ENCODE measurements around the gene DIRAS1.
A peak's percentile ranks its signal among the peaks of the same experiment; 100 is the strongest.

The DIRAS1 gene

DNA sequence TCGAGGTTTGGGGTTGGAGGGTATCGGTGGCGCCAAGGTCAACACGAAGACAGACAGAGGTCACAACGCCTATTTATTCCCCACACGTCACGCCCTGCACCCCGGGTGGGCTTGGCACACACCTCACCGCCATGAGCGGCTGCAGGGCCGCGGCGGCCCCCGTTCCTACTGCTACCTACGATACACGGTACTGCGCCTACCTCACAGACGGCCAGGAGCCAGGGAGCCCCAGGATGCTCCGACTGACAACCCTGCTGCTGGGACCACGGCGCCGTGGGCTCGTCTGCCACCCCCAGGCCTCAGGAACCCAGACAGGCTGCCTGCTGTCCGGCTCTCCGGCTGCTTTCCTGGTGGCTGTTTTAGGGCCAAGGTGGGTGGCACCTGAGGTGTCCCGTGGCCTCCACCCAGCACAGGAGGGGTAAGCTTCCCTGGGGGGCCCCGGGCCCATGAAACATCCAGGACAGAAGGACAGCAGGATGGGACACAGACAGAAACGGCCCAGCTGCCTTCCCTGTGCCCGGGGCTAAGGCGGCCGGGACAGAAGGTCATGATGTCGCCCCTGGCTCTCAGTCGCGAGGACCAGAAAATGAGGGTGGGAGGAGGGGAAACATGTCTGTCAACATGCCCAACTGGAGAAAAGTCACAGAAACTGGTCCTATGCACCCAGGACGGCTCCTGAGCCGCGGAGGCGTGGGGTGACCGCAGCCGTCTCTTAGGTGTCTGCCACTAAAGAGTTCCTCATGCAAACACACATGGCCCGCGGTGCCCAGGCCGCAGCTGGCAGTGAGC is 33.7 kb upstream of the DIRAS1 start:
- DNase-seq = no peak

- no peak for DNase-seq
Observed at GRCh38 chr19:2751438-2751830, 30.3 kb upstream of the DIRAS1 start.

DNA sequence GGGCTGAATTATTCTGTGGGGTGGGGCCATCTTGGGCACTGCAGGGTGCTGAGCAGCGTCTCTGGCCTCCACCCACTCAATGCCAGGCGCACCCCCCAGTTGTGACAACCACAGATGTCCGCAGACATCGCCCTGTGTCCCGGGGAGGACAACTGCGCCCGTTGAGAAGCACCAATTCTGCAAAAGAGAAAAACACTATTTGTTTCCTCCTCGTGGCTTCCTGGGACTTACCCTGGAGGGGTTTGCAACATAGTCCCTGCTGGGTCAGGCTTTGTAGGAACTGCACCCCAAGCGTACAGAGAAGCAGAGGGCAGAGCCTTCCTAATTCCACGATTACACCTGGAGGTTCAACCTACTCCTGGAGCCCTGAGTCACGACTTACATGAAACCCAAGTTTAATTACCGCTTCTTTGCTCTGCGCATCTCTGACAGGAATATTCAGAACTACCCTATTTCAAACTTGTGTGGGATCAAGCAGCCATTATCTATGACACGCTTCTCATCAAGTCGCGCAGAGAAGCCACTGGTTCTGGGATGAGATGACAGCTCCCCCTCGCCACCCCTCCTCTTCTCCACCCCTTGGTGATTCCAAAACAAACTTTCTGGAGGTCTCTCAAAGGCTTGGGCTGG is 29.8 kb upstream of the DIRAS1 start:
- DNase-seq = peak; percentile 38 to 64

DNA sequence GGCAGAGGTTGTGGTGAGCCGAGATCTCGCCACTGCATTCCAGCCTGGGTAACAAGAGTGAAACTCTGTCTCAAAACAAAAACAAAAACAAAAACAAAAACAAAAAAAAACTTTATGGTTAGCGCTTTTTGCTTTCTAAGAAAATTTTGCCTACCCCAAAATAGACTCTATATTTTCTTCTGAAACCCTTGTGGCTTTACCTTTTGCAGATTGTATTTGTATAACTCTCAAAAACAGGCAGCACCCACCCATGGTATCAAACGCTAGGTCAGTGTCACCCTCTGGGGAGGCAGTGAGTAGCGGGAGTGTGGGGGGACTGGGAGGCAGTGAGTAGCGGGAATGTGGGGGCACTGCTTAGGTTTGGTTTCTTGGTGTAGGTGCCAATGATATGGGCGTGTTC is 26.2 kb upstream of the DIRAS1 start:
- DNase-seq = no peak

DNA sequence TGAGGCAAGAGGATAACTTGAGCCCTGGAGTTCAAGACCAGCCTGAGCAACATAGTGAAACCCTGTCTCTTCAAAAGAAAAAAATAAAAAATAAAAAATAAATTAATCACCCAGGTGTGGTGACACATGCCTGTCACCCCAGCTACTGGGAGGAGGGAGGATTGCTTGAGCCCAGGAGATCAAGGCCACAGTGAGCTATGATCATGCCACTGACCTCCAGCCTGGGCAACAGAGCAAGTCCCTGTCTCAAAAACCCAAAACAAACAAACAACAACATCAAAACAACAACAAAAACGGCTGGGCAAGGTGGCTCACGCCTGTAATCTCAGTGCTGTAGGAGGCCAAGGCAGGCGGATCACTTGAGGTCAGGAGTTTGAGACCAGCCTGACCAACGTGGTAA is 22.9 kb upstream of the DIRAS1 start:
- DNase-seq = no peak

GRCh38 chr19:2743099-2743498 is 21.9 kb upstream of the DIRAS1 start:
- no peak for DNase-seq

GRCh38 chr19:2740314-2740656 is 19.1 kb upstream of the DIRAS1 start:
- DNase-seq = no peak

GRCh38 chr19:2739602-2740313 is 18.6 kb upstream of the DIRAS1 start, which contains the start of gene SLC39A3:
Gene SLC39A3, minus strand, starts transcription at chr19:2740017. Its CDS starts 2,760 bp downstream, at chr19:2737257.
- DNase-seq = peak; percentile 99 to 100

DNA sequence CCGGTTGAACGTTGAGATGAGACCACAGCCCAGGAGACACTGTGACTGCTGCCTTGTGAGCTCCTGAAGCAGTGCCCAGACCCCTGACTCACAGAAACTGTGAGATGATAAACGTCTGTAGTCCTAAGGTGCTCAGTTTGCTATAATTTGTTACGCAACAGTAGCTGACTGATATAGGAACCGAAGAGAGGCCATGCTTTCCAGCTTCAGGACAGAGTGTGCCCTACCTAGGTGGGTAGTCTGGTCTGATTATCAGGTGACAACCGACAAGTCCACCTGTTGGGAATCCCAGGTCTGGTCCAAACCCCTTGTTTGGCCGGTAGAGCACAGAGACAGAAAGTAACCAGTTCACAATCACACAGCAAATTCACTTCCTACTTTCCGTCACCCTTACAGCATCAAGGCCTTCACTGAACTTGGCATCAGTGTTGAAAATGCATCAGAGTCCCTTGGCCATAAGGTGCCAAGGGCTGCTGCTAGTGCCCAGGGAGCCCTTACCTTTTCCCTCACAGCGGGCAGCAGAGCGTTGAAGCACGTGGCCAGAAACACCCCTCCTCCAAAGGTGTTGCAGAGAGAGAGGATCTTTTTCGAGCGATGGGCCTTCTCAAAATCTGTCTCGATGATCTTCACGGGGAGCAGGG is 15.5 kb upstream of the DIRAS1 start:
- DNase-seq = no peak

DNA sequence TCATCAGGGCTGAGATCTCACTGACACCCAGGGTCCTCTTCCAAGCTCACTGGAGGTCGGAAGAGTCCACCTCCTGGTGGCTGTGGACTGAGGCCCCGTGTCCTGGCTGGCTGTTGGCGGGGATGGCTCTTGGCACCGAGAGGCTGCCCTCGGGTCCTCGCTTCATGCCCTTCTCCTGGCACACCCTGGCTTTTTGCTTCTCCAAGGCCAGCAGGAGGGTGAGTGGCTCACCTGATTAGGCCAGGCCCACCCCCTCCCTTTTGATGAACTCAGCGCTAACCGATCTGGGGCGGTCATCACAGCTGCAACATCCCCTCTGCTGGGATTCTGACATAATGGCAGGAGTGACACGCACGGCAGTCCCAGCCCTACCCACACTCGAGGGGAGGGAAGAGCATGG is 14.2 kb upstream of the DIRAS1 start:
- no peak for DNase-seq

- DNase-seq = no peak
Observed at GRCh38 chr19:2734589-2735288, 13.6 kb upstream of the DIRAS1 start.

- no peak for DNase-seq
Observed at GRCh38 chr19:2733930-2734588, 12.9 kb upstream of the DIRAS1 start.

DNA sequence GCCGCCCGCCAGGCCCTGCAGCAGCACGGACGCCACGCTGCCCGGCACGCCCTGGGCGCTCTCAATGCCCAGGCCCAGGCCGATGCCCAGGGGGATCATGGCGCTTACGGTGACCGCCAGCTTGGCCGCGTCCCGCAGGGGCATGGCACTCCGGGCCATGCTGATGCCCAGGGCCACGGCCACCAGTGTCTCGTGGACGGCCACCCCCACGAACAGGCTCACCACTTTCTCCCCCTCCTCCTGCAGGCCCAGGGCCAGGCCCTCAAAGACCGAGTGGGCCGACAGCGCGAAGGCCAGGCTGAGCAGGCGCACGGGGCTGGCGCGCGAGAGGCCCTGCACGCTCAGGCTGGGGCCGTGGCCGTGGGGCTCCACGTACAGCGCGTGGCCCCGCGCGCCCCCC is 11.7 kb upstream of the DIRAS1 start:
- no peak for DNase-seq

DNA sequence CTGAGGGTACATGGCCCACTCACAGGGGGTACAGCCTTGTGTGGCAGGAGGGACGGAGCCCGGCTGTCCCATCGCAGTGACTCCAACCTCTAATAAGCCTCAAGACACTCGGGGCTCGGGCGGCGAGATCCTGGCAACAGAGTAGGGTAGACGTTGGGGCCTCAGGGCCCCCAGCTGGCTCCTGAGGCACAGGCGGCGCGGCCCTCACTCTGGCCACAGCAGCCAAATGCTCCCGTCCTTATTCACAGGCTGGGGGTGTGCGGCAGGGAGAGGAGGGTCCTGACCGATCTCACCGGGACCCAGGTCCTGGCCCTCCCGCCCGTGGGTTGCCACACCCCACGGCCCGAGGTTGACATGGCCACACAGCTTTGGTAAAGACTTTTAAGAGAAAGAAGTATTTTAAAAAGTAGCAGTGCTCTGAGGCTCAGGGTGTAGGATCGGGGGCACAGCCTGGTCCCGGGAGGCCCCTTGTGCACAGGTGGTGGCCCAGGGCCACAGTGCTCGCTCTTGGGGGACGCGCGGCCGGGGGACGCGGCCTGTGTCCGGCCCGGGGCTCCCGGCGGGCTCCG is 11.1 kb upstream of the DIRAS1 start:
- DNase-seq = no peak

- DNase-seq = no peak
Observed at GRCh38 chr19:2731181-2731995, 10.2 kb upstream of the DIRAS1 start.

- no peak for DNase-seq
Observed at GRCh38 chr19:2729943-2730818, 9.0 kb upstream of the DIRAS1 start.

- no peak for DNase-seq
Observed at GRCh38 chr19:2728783-2729387, 7.7 kb upstream of the DIRAS1 start.

DNA sequence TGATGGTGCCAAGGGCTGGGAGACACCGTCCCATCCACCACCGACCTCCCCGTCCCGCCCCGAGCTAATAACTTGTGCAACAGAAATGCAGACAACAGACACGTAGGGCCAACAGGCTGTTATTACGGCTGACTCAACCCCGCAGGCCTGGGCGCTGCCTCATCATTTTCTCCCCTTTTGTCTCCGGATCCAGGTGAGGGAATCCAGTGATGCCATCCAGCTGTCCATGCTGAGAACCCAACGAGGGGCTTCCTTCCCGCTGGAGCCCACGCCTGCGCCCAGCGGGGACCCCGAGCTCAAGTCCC is 6.4 kb upstream of the DIRAS1 start:
- no peak for DNase-seq

- no peak for DNase-seq
Observed at GRCh38 chr19:2726904-2727639, 5.9 kb upstream of the DIRAS1 start.

All from inflammatory macrophage (primary cell).